Measurements from ENCODE around the gene TSPAN11.
"Not testable (repeated sequence)": the region's sequence is repeated elsewhere in the genome, so short reads cannot be mapped to it uniquely, and the experiment has no call there.

TSPAN11 gene

GRCh38 chr12:30884799-30885198 is 41.7 kb upstream of the TSPAN11 start:
- H3K4me3 ChIP-seq (ENCODE audit: low read depth, low read length): no peak overlapping the region
- no peak for TF ChIP-seq CTCF (IDR thresholded peaks at IDR 0.05; ENCODE audit: control insufficient read depth, extremely low read depth, insufficient read depth)
- DNase-seq (ENCODE audit: low read depth): no peak

- TF ChIP-seq CTCF (IDR thresholded peaks at IDR 0.05; ENCODE audit: control insufficient read depth, extremely low read depth, insufficient read depth): no peak
- H3K4me3 ChIP-seq (ENCODE audit: low read depth, low read length): no peak overlapping the region
- no peak for DNase-seq (ENCODE audit: low read depth)
These were observed 41.2 kb upstream of the TSPAN11 start for GRCh38 chr12:30885321-30885720.

- H3K4me3 ChIP-seq (ENCODE audit: low read depth, low read length): no peak overlapping the region
- DNase-seq (ENCODE audit: low read depth): no peak
- no peak for TF ChIP-seq CTCF (IDR thresholded peaks at IDR 0.05; ENCODE audit: control insufficient read depth, extremely low read depth, insufficient read depth)
These were observed 39.3 kb upstream of the TSPAN11 start for GRCh38 chr12:30887226-30887625.

DNA sequence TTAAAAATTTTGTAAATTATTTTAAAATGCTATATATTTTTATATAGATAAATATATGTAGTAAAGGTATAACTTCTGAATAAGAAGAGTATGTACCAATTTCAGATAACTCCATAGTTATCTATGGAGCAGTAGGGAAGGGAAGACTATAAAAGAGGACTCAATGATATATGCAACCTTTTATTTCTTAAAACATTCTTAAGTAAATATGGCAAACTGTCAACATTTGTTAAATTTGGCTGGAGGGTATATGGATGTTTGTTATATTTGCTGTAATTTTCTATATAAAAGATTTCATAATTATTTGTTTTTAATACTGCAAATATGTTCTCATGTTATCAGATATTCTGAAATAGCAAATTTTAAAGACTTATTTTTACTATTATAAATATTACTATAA is 38.3 kb upstream of the TSPAN11 start:
- no peak for TF ChIP-seq CTCF (IDR thresholded peaks at IDR 0.05; ENCODE audit: control insufficient read depth, extremely low read depth, insufficient read depth)
- DNase-seq (ENCODE audit: low read depth): peak; percentile 91
- no peak overlapping the region for H3K4me3 ChIP-seq (ENCODE audit: low read depth, low read length)

DNA sequence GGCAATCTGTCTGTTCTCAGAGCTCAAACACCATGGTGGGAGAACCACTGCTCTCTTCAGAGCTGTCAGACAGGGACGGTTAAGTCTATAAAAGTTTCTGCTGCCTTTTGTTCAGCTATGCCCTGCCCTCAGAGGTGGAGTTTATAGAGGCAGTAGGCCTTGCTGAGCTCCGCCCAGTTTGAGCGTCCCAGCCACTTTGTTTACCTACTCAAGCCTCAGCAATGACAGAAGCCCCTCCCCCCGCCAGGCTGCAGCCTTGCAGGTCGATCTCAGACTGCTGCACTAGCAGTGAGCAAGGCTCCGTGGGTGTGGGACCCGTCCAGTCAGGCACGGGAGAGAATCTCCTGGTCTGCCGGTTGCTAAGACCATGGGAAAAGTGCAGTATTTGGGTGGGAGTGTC is 32.0 kb upstream of the TSPAN11 start:
- DNase-seq (ENCODE audit: low read depth); H3K4me3 ChIP-seq (ENCODE audit: low read depth, low read length): not testable (repeated sequence)

GRCh38 chr12:30896461-30896860 is 30.1 kb upstream of the TSPAN11 start:
- no peak for DNase-seq (ENCODE audit: low read depth)
- no peak overlapping the region for H3K4me3 ChIP-seq (ENCODE audit: low read depth, low read length)
- TF ChIP-seq CTCF (IDR thresholded peaks at IDR 0.05; ENCODE audit: control insufficient read depth, extremely low read depth, insufficient read depth): no peak

DNA sequence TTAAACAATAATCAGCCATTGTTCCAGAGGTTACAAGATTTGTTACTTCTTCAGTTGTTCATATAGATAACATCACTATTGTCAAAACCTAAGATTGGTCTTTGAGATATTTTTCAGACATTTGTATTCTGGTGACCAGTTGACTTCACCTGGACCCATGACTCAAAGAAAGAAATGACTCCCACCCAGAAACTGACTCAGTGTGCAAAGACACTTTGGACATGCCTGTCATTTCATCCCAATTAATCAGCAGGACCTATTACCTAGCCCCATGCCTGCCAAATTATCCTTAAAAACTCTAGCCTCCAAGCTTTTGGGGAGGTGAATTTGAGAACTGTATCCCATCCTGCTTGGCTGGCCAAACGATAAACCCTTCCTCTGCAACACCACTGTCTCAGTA is 27.7 kb upstream of the TSPAN11 start:
- TF ChIP-seq CTCF (IDR thresholded peaks at IDR 0.05; ENCODE audit: control insufficient read depth, extremely low read depth, insufficient read depth): no peak
- H3K4me3 ChIP-seq (ENCODE audit: low read depth, low read length): no peak overlapping the region
- DNase-seq (ENCODE audit: low read depth): no peak

DNA sequence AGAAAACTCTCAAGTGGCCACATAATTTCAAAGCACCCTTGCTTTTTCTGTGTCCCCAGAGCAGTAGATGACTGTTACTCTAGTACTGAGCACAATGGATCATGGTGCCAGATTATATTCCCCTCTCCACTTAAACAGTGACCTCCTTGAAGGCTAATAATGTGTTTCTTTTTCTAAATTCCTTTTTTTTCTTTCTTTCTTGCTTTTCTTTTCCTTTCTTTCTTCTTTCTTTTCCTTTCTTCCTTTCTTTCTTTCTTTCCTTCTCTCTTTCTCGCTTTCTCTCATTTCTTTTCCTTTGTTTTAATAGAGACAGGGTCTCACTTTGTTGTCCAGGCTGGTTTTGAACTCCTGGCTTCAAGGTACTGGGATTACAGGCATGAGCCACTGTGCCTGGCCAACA is 26.2 kb upstream of the TSPAN11 start:
- TF ChIP-seq CTCF (IDR thresholded peaks at IDR 0.05; ENCODE audit: control insufficient read depth, extremely low read depth, insufficient read depth): no peak
- no peak for DNase-seq (ENCODE audit: low read depth)
- H3K4me3 ChIP-seq (ENCODE audit: low read depth, low read length): no peak overlapping the region

Data from LNCaP clone FGC (cell line).